HG02884 (cell line): Measurements from ENCODE around the gene LTO1.

Experiments used
- ATAC-seq: cut with Tn5 transposase; IDR thresholded peaks from one replicate; pipeline ENCODE4 v1.9.1; 2021; ENCODE audit warnings: mild to moderate bottlenecking, moderate library complexity; ENCODE audit not compliant: unreplicated experiment

Gene LTO1, protein sequence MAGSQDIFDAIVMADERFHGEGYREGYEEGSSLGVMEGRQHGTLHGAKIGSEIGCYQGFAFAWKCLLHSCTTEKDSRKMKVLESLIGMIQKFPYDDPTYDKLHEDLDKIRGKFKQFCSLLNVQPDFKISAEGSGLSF

DNA sequence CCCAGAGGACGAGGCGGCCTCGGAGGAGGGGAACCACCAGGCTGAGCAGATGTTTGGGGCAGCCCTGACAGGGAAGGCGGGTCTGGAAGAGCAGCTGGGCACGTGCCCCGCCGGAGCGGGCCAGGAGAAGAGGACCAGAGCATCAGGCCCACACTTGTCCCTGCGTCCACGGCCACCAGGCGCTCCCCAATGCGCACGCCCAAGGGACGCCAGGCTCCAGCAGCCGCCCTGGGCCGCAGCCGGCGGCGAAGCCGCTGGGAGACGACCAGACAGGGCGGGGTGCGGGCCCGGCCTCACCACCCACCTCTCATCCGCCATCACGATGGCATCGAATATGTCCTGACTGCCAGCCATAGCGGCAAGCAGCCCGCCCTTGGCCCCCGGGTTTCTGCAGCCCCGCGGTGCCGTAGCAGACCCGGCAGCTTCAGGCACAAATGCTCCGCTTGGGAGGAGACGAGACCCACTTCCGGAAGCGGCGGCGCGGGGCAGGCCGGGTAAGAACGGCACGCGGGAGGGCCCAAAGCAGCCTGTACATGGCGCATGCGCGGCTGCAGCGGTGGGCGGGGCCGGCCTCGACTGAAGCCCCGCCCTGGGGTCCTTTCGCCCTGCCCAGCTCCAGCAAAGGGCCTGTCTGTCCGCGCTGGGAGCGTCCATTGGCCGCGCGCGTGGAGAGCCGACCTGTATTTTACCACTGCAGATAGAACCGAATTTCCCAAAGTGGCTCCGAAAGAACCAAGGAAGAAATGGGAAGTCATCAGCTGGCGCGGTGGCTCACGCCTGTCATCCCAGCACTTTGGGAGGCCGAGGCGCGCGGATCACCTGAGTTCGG is at the start of gene LTO1:
TSS of gene LTO1 (minus strand) at position 468 of the 829 bp plus-strand sequence. CDS start at position 354, 114 bp downstream.
- ATAC-seq = peak; percentile 84

- no peak for ATAC-seq
Observed at GRCh38 chr11:69721745-69722144, 46.6 kb upstream of the LTO1 start.

DNA sequence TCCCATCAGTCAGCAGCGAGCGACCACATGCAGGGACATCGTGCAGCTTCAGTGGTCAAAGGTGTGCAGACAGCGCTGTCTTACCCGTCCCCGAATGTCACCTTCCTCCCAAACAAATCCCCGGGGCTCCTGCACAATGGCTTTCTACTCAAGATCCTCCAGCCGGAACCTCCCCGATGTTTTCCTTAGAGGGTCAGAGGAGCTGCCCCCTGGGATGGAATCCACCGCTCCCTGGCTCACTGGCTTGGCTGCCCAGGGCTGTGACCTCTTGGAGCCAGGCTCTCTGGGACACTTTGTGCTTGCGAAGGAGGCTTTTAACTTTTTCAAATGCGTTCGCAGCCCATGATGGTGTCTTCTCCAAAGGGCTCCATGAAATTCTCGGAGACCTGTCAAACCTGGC is 46.0 kb upstream of the LTO1 start:
- ATAC-seq = no peak

- no peak for ATAC-seq
Observed at GRCh38 chr11:69718912-69719311, 43.8 kb upstream of the LTO1 start.

- no peak for ATAC-seq
Observed at GRCh38 chr11:69718147-69718546, 43.0 kb upstream of the LTO1 start.

GRCh38 chr11:69716891-69717747 is 42.0 kb upstream of the LTO1 start:
- no peak for ATAC-seq

DNA sequence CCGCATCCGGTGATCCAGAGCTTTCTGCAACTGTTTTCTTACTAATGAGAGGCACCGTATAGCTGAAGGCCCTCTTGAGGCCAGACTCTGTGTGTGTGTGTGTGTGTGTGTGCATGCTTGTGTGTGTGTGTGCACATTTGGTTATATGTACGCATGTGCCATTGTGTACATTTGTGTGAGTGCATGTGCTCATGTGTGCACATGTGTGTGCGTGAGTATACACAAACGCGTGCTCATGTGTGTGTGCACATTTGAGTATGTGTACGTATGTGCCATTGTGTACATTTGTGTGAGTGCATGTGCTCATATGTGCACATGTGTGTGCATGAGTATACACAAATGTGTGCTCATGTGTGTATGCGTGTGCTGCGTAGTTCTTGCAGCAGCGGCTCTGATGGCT is 40.9 kb upstream of the LTO1 start:
- no peak for ATAC-seq

DNA sequence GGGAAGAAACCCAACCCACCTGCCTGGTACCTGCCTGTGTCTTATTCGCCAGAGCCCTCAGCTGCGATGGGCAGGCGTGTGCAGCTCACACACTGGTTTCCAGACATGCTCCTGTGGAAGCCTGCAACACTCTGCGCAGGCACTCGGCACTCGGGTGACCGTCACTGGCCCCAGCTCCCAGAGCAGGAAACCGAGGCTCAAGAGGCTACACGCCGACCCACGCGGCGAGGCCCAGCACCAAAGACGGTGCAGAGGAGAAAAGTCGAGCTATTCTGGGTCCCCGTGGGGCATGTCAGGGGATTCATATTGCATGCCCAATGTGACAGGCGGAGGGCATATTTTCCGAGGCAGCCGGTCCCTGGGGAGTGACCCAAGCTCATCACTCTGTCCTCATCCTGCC is 40.3 kb upstream of the LTO1 start:
- ATAC-seq = no peak

- ATAC-seq = no peak
Observed at GRCh38 chr11:69711822-69712801, 37.0 kb upstream of the LTO1 start.

DNA sequence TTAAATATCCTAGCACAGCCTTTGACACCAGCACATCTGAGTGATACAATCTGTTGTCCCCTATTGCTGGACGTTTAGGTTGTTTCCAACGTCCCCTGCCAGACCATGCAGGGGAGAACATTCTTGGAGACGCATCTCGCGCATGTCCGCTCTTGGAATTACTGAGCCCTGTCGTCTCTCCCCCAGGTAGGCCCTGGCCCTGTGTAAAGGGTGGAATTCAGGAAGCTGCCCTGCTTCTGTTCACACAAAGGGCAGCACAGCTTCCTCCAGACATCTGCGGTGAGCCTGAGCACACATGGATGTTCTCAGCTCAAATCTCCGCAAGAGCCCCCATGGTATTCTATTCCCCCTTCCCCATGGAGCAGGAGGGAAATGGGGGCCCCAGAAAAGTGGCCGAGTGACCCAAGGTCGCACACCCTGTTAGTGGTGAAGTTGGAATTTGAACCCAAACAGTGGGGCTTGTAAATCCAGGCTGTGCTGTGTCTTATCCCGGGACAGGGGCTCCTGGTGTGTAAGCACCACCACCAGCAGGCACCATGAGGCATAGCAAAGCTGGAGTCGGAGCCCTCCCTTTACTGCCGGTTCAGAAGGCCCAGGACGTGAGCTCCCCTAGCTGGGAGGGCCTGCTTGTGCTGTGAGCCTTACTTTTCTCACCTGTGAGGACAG is 33.7 kb upstream of the LTO1 start:
- no peak for ATAC-seq

- ATAC-seq = no peak
Observed at GRCh38 chr11:69707176-69707575, 32.0 kb upstream of the LTO1 start.

GRCh38 chr11:69705901-69706787 is 31.0 kb upstream of the LTO1 start:
- no peak for ATAC-seq

DNA sequence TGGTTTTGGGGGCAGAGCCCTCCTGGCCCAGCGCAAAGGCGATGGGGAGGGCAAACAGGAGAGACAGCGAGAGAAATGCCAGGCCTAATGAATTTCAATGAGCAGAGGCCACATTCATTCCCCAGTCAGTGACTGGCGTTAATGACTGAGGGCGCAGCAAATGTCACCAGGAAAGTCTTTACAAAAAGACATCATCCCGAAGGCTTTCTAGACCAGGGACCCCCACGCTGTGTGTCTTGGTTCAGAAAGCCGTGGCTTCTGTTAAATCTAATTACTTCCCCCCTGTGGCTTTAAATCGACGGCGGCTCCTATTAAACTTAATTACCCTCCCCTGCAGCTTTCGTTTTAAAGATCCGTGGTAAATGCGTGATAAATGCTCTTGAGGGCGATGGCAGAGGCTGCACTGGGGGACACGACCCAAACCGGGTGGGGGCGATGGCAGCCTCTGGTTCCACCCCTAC is 30.2 kb upstream of the LTO1 start:
- ATAC-seq = no peak

- ATAC-seq = no peak
Observed at GRCh38 chr11:69704508-69705253, 29.5 kb upstream of the LTO1 start.

GRCh38 chr11:69703768-69704507 is 28.8 kb upstream of the LTO1 start, which contains the start of gene FGF19:
FGF19 (minus strand) TSS chr11:69704022; CDS start chr11:69703876, 146 bp downstream.
- no peak for ATAC-seq

GRCh38 chr11:69703453-69703767 is 28.3 kb upstream of the LTO1 start:
- ATAC-seq = no peak

DNA sequence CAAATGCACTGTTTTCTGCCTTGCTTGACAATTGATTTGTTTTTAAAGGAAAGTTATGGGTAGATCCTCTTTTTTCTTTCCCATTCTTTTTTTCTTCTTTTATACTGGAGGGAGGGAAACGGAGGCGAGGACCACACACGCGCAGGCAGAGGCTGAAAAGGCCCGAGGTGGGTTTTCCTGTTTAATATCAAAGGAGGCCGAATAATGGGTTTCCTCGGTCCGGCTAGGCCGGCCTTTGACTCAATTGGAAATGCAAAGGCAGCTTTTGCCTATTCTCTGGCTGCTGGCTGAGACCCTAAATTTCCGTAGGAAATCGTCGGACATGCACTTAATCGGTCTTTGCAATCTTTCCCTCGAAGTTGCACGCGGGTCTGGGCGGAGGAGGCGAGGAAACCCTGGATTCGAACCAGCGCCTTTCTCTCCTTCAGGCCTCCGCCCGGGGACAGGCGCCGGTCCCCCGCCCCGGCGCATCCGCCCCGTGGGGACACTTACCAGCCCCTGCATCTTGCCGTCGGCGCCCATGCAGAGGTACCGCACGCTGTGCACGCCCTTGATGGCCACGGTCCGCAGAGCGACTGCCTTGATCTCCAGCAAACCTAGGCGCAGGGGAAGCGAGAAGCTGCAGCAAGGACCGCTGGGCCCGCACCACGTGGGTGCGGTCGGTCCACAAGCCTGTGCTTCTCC is 27.8 kb upstream of the LTO1 start:
- ATAC-seq = no peak
